IPS DF 6.9 (cell line): ENCODE measurements around the gene MCFD2.

Source experiments
- DNase-seq: peaks from one replicate; pipeline ENCODE4 v3.0.0-alpha.2; 2013; ENCODE audit warnings: low read depth, low spot score
- H3K27ac ChIP-seq: one replicate; pipeline ENCODE4 v1.5.1; 2013; ENCODE audit warnings: low read length, control low read depth
- H3K27me3 ChIP-seq: 2 replicates; pipeline ENCODE4 v1.6.1; 2013; ENCODE audit warnings: mild to moderate bottlenecking, low read length; ENCODE audit not compliant: control insufficient read depth, insufficient read depth
- H3K36me3 ChIP-seq: 2 replicates; pipeline ENCODE4 v1.6.1; 2013; ENCODE audit warnings: low read length; ENCODE audit not compliant: control insufficient read depth, insufficient read depth
- H3K4me1 ChIP-seq: 2 replicates; pipeline ENCODE4 v1.6.1; 2013; ENCODE audit warnings: low read length; ENCODE audit not compliant: control insufficient read depth, insufficient read depth
- H3K4me3 ChIP-seq: 2 replicates; pipeline ENCODE4 v1.5.1; 2013; ENCODE audit warnings: mild to moderate bottlenecking, low read length
- H3K9me3 ChIP-seq: 2 replicates; pipeline ENCODE4 v1.6.1; 2013; ENCODE audit warnings: low read length, inconsistent platforms; ENCODE audit not compliant: control insufficient read depth, insufficient read depth
- WGBS: extraction: QIAGEN DNeasy Blood & Tissue Kit; methylation state at CpG from one replicate; pipeline ENCODE4 v1.1.7; 2013; ENCODE audit warnings: mixed read lengths, missing lambda C conversion rate; ENCODE audit not compliant: insufficient read length, insufficient coverage; 5-methylcytosine and 5-hydroxymethylcytosine counted together

The MCFD2 gene

GRCh38 chr2:46915281-46915810, at the start of gene MCFD2:
TSS of gene MCFD2 (minus strand) at chr2:46915806. CDS start at chr2:46909171, 6,635 bp downstream.
- no peaks in the 10 kb centered on the region for H3K4me1 ChIP-seq

GRCh38 chr2:46964835-46965560, 49.4 kb upstream of the MCFD2 start:
- DNase-seq = no peak
- Histone ChIP-seq H3K27me3 (no peaks in the 10 kb centered on the region), H3K27ac (no peak overlapping the region), H3K9me3 (no peaks in the 10 kb centered on the region), H3K36me3 (no peaks in the 10 kb centered on the region), H3K4me3 (no peak overlapping the region), H3K4me1 (0 out of 2 replicates have a peak, but pooled peaks cover 1% of the 10 kb centered on the region)
- WGBS = no CpG with 5 or more reads among the region's 12 CpGs

More at GRCh38 chr2:46915281-46915810, at the start of gene MCFD2:
- Histone ChIP-seq H3K9me3 (no peaks in the 10 kb centered on the region), H3K27me3 (no peaks in the 10 kb centered on the region), H3K36me3 (no peaks in the 10 kb centered on the region), H3K27ac (no peak within 1 kb of the TSS), H3K4me3 (peak within 1 kb of the TSS; percentile 52)
- no CpG with 5 or more reads among the region's 38 CpGs for WGBS
- DNase-seq = no peak

GRCh38 chr2:46963941-46964673, 48.5 kb upstream of the MCFD2 start:
- Histone ChIP-seq H3K4me1 (0 out of 2 replicates have a peak, but pooled peaks cover 1% of the 10 kb centered on the region), H3K36me3 (no peaks in the 10 kb centered on the region), H3K27me3 (no peaks in the 10 kb centered on the region), H3K27ac (no peak overlapping the region), H3K9me3 (no peaks in the 10 kb centered on the region), H3K4me3 (no peak overlapping the region)
- no CpG with 5 or more reads among the region's 7 CpGs for WGBS
- no peak for DNase-seq

DNA sequence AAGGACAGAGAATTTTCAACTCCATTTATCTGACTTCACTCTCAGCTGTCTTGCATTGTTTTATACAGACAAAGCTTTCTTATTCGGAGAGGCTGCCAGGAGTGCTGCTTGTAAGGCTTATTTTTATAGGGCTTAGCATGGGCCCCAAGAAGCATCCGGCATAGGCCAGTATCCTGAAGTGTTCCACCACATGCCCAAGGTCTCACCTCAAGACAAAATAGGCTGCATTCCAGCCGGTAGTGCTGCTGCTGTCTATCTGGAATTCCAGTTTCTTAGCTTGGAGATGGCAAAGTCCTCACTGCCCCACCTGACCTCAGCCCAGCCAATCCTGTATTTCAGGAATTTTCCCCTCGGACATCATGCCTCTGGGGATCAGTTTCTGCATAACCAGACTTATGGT, 47.6 kb upstream of the MCFD2 start:
- no peak overlapping the region for H3K27ac ChIP-seq
- 0 out of 2 replicates have a peak, but pooled peaks cover 1% of the 10 kb centered on the region for H3K4me1 ChIP-seq
- peaks cover 3% of the 10 kb centered on the region; the same call in 1 of the 2 replicates for H3K36me3 ChIP-seq
- no peaks in the 10 kb centered on the region for H3K9me3 ChIP-seq
- H3K27me3 ChIP-seq = no peaks in the 10 kb centered on the region
- H3K4me3 ChIP-seq = no peak overlapping the region
- WGBS = no CpG with 5 or more reads among the region's 4 CpGs
- no peak for DNase-seq

- Histone ChIP-seq H3K4me3 (no peak overlapping the region), H3K27me3 (no peaks in the 10 kb centered on the region), H3K4me1 (0 out of 2 replicates have a peak, but pooled peaks cover 1% of the 10 kb centered on the region), H3K36me3 (peaks cover 6% of the 10 kb centered on the region; the same call in 1 of the 2 replicates), H3K27ac (no peak overlapping the region), H3K9me3 (no peaks in the 10 kb centered on the region)
- DNase-seq = no peak
- WGBS = no CpG with 5 or more reads among the region's 2 CpGs
Observed at GRCh38 chr2:46962751-46963150, 47.1 kb upstream of the MCFD2 start.

GRCh38 chr2:46960618-46961017, 45.0 kb upstream of the MCFD2 start:
- no peak for DNase-seq
- no peak overlapping the region for H3K4me3 ChIP-seq
- no peaks in the 10 kb centered on the region for H3K9me3 ChIP-seq
- no peak overlapping the region for H3K27ac ChIP-seq
- no CpG with 5 or more reads among the region's 2 CpGs for whole genome bisulfite sequencing
- H3K27me3 ChIP-seq = no peaks in the 10 kb centered on the region
- 0 out of 2 replicates have a peak, but pooled peaks cover 1% of the 10 kb centered on the region for H3K4me1 ChIP-seq
- H3K36me3 ChIP-seq = peaks cover 9% of the 10 kb centered on the region

GRCh38 chr2:46958431-46959017, 42.9 kb upstream of the MCFD2 start:
- no CpG with 5 or more reads among the region's 17 CpGs for WGBS
- H3K4me1 ChIP-seq = 0 out of 2 replicates have a peak, but pooled peaks cover 1% of the 10 kb centered on the region
- H3K4me3 ChIP-seq = no peak overlapping the region
- H3K27ac ChIP-seq = no peak overlapping the region
- no peaks in the 10 kb centered on the region for H3K27me3 ChIP-seq
- DNase-seq = no peak
- H3K36me3 ChIP-seq = peaks cover 9% of the 10 kb centered on the region
- H3K9me3 ChIP-seq = no peaks in the 10 kb centered on the region

DNA sequence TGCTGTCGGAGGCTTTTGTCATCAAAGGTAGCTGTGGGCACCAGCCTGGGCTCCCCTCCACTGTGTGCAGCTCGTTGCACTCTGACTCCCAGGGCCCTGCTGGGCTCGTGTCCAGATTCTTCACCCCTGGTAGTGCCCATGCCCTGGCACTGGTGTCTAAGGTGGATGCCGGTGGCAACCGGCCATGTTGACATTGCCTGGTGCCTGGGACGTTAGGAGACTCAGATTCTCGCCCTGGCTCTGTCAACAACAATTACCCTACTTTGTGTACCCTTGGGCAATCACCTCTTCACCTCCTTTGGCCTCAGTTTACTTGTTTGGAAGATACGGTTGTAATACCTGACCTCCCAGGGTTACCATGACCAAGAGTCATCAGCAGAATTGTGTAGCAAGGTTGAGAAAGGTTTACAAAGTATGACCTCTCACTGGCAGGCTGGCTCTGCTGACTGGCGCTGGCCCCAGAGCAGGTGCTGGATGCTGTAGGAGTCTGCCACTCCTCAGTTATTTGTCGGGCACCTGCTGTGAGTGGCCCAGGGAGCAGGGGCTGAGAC, 41.5 kb upstream of the MCFD2 start:
- H3K4me3 ChIP-seq = no peak overlapping the region
- H3K4me1 ChIP-seq = no peaks in the 10 kb centered on the region
- no peak overlapping the region for H3K27ac ChIP-seq
- H3K9me3 ChIP-seq = no peaks in the 10 kb centered on the region
- no CpG with 5 or more reads among the region's 10 CpGs for WGBS
- peaks cover 9% of the 10 kb centered on the region for H3K36me3 ChIP-seq
- H3K27me3 ChIP-seq = no peaks in the 10 kb centered on the region
- DNase-seq = no peak

- WGBS = no CpG with 5 or more reads among the region's 4 CpGs
- no peak overlapping the region for H3K27ac ChIP-seq
- peaks cover 9% of the 10 kb centered on the region for H3K36me3 ChIP-seq
- no peaks in the 10 kb centered on the region for H3K9me3 ChIP-seq
- DNase-seq = no peak
- H3K4me1 ChIP-seq = no peaks in the 10 kb centered on the region
- H3K4me3 ChIP-seq = no peak overlapping the region
- no peaks in the 10 kb centered on the region for H3K27me3 ChIP-seq
Observed at GRCh38 chr2:46955764-46956163, 40.2 kb upstream of the MCFD2 start.
